Measurements from ENCODE around the gene SYT1. TPM values are rescaled to one million over a fixed set of nuclear protein-coding genes. Genes with fewer than 3 reads are reported as not detected.

SYT1 gene
- total and polyA plus RNA-seq, 11 donors, result 0.08 to 0.86 (median 0.16) TPM; not detected in 6

- TF ChIP-seq CTCF (IDR thresholded peaks at IDR 0.05), result no peak
- no peak for TF ChIP-seq POLR2A (IDR thresholded peaks at IDR 0.05)
- no peak for DNase-seq
- Histone ChIP-seq H3K36me3 (no peaks in the 10 kb centered on the region), H3K27me3 (no peaks in the 10 kb centered on the region), H3K4me1 (peaks cover 0 to 7% (median 0%) of the 10 kb centered on the region in 12 donors), H3K4me3 (no peak overlapping the region), H3K9me3 (no peaks in the 10 kb centered on the region), H3K27ac (no peak overlapping the region)
- intact Hi-C loops (cut with DNase I), result no loop called here
- ATAC-seq, result no peak
- 87 to 95% (median 90%) methylated on average over 11 to 16 of the region's 16 CpGs for WGBS, 4 donors
Observed at GRCh38 chr12:79307340-79307739, 442.8 kb downstream of the SYT1 start.

GRCh38 chr12:79309039-79309438, 444.5 kb downstream of the SYT1 start:
- no peaks in the 10 kb centered on the region for H3K4me1 ChIP-seq
- intact Hi-C loops (cut with DNase I), result no loop called here
- no peaks in the 10 kb centered on the region for H3K36me3 ChIP-seq
- H3K4me3 ChIP-seq, result no peak overlapping the region
- no peak overlapping the region for H3K27ac ChIP-seq
- no peak for DNase-seq
- TF ChIP-seq CTCF (IDR thresholded peaks at IDR 0.05) (no peak), POLR2A (IDR thresholded peaks at IDR 0.05) (no peak)
- no peak for ATAC-seq
- peaks cover 0 to under 1% (median 0%) of the 10 kb centered on the region in 12 donors for H3K9me3 ChIP-seq
- no peaks in the 10 kb centered on the region for H3K27me3 ChIP-seq
- 65 to 85% (median 75%) methylated on average over 2 of the region's 2 CpGs for WGBS, 4 donors

- no peaks in the 10 kb centered on the region for H3K36me3 ChIP-seq
- intact Hi-C loops (cut with DNase I), result no loop called here
- TF ChIP-seq CTCF (IDR thresholded peaks at IDR 0.05) (no peak), POLR2A (IDR thresholded peaks at IDR 0.05) (no peak)
- 64 to 74% (median 69%) methylated on average over 10 of the region's 10 CpGs for WGBS, 4 donors
- ATAC-seq, result no peak
- H3K4me3 ChIP-seq, result no peak overlapping the region
- peaks cover 0 to 8% (median 0%) of the 10 kb centered on the region in 12 donors for H3K9me3 ChIP-seq
- no peaks in the 10 kb centered on the region for H3K27me3 ChIP-seq
- no peaks in the 10 kb centered on the region for H3K4me1 ChIP-seq
- no peak for DNase-seq
- H3K27ac ChIP-seq, result no peak overlapping the region
Observed at GRCh38 chr12:79317179-79317847, 452.7 kb downstream of the SYT1 start.

DNA sequence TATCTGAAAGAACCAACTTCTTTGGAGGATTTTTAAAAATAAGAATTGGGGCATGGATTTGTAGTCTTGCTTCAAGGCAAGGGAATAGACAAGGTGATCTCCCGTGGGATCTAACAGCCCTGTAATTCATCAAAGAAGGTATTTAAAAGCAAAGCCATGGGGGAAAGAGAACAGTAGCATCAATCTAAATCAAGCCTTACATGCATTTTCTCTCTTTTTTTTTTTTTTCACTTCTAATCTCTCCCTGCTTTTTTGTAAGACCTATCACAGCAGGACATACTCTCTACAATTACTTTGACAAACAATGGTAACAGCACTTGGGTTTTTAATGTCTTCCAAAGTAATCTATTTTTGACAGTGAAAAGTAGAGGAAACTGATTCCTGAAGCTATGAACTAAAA, 458.3 kb downstream of the SYT1 start:
- ATAC-seq (no peak), DNase-seq (no peak)
- TF ChIP-seq POLR2A (IDR thresholded peaks at IDR 0.05), result no peak
- TF ChIP-seq CTCF (IDR thresholded peaks at IDR 0.05), result no peak
- H3K4me1 ChIP-seq, result no peaks in the 10 kb centered on the region
- 68 to 83% (median 73%) methylated on average over 1 of the region's 1 CpG for WGBS, 4 donors
- H3K9me3 ChIP-seq, result no peaks in the 10 kb centered on the region
- H3K36me3 ChIP-seq, result no peaks in the 10 kb centered on the region
- H3K27ac ChIP-seq, result no peak overlapping the region
- intact Hi-C loops (cut with DNase I), result no loop called here
- no peak overlapping the region for H3K4me3 ChIP-seq
- H3K27me3 ChIP-seq, result no peaks in the 10 kb centered on the region
